GM19043 (cell line): Measurements from ENCODE around the gene S100A7.
"Not testable (repeated sequence)": the region's sequence is repeated elsewhere in the genome, so short reads cannot be mapped to it uniquely, and the experiment has no call there.

Experiments used
- ATAC-seq: cut with Tn5 transposase; IDR thresholded peaks from one replicate; pipeline ENCODE4 v1.9.1; 2021; ENCODE audit warnings: low read depth; ENCODE audit not compliant: unreplicated experiment

Gene S100A7

GRCh38 chr1:153478047-153478691 lies 17.7 kb upstream of the S100A7 start:
- ATAC-seq = no peak

- no peak for ATAC-seq
Observed at GRCh38 chr1:153476491-153477093, 16.1 kb upstream of the S100A7 start.

DNA sequence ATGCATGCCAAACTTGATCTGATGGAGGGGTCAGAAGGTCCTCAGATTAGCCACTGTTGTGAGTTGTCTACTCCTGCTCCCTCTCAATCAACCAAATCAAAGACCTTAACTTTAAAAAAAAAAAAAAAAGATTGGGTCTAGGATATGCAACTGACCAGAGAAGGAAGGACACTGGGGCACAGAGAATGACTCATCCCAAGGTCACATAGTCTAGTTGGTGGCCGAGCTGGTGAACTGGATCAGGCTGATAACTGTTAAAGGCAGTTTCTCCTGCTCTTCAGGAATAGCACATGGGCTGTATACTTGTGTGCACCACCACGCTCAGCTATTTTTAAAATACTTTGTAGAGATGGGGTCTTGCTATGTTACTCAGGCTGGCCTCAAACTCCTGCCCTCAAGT lies 14.8 kb upstream of the S100A7 start:
- ATAC-seq = no peak

DNA sequence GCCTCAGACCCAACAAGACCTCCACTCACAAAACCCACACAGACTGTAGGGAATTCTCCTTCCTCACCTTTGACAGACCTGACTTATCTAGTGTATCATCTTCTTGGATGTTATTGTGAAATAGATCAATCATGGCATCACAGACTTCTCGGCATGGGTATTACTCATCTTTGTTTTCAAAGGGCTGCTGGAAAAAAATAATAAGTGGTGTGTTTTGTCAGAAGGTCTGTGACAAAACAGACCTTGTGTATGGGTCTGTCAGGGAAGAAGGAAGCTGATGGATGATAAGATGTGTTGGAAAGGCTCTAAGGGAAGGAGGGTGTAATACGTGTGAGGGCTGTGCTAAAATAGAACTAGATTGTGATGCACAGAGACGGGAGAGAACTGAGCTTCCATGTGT lies 13.9 kb upstream of the S100A7 start:
- no peak for ATAC-seq

DNA sequence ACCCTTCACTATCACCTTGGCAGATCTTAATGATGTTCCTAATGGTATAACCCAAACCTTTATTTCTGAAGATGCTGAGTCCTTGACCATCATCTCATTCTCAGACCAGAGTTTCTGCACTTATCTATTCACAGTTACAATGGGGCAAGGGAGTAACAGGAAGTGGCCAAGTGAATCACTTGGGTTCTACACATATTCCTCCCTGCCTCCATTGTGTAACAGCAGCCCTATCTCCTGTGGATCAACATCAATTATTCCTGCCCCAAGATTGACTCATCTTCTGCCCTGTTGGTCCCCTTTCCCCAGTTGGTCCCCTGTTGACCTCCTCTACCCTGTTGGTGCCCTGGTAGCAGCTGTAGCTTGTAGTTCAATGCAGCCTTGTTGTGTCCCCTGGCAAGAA lies 10.3 kb upstream of the S100A7 start:
- ATAC-seq = no peak

DNA sequence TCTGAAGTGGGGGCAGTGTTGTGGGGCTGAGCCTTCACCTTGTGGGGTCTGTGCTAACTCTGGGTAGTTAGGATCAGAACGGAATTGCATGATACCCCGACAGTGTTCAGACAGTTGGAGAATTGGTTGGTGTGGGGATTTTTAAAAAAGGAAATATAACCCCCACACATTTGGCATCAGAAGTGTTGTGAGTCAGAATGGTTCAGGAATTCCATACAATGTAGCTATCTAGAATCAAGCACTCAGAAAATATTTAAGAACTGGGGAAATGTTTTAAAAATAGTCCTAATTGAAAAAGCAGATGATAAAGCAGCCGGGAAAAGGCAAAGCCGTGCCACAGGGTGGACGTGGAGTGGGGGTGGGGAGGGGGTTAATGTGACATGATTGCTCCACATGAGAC lies 6.5 kb upstream of the S100A7 start:
- ATAC-seq = no peak

DNA sequence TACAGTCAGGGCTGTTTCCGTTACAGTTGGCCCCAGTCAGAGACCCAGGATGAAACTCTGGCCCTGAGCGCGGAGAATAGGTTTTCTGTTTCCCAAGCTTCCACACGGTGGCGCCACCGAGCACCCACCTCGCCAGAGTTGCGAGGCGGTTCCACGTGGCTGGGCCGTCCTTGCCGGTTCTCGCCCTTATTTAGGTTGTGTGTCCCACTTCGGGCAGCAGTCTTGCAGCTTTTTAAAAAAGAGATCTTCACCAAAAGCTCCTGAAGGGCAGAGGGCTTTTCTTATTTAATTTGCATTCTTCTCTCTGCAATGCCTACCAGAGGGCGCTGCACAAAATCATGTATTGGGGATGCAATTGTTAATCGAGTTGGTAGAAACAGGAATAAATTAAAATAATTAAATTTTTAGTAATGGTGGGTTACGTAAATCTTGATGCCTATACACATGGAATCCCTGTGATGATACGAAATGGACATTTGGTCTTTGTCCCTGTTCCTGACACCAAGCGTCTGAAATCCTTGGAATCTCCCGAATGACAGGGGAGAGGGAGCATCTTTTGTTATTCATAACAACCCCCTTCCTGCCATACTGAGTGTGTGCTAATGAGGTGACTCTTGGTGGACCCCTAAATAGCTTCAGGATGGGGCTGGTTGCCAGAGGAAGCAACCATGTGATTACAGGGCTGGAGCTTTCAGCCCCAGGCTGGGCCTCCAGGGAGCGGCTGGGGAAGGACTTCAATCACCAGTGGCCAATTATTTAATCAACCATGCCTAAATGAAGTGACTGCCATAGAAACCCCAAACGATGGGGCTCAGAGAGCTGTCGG lies 5.6 kb upstream of the S100A7 start:
- ATAC-seq = no peak

GRCh38 chr1:153462741-153463140 lies 2.3 kb upstream of the S100A7 start:
- not testable (repeated sequence) for ATAC-seq

- no peak for ATAC-seq
Observed at GRCh38 chr1:153459655-153460054, 796 bp downstream of the S100A7 start.

DNA sequence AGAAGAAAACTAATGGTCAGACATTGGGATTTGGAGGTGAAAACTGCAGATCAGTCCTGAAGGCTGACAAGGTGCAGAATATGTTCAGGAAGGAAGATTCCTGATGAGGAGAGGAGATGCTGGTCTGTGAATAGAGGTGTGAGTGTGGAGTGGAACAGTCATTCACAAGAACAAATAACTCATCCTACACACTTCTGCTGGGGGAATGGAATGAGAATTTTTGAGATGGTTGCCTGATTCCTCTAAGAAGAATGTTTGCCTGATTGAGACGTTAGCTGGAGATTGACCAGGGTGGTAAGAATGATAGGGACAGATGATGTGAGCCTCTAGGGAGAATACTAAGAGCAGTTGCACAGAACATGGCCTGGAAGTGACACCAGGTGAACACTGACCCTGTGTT lies 4.1 kb downstream of the S100A7 start:
- ATAC-seq = no peak

DNA sequence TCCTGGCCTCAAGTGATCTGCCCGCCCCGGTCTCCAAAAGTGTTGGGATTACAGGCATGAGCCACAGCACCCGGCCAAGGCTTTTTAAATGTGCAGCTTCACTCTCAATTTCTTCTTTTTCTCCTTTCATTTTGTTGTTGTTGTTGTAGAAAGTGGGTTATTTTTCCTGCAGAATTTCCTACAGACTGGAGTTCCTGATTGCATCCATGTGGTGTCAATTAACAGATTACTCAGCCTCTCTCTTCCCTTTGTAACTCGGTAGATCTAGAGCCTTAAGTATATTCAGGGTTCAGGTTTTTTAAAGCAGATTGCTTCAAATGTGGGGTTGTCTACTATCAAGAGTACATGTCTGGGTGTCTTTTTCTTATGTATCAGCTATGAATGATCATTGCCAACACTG lies 11.6 kb downstream of the S100A7 start:
- not testable (repeated sequence) for ATAC-seq

- no peak for ATAC-seq
Observed at GRCh38 chr1:153447498-153448170, 12.8 kb downstream of the S100A7 start.

GRCh38 chr1:153444078-153444477 lies 16.4 kb downstream of the S100A7 start:
- no peak for ATAC-seq

DNA sequence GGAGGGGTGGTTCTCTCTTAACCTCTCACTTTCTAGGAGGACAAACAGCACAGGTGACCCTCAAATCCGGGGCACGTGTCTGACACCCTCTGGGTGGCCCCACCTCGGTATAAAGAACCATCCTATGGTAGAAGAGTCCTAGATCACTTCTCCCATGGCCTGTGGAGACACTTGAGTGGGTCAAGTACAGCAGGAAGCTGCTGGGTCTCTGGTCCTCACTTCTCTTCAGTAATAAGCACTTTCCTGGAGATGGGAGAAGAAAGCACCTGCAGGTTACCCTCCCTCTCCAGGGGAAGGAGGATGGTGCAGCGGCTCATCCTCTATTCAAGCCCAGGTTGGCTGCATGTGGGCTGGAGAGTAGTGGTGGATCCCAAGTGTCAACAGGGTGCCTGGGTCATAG lies 17.0 kb downstream of the S100A7 start:
- ATAC-seq = no peak

DNA sequence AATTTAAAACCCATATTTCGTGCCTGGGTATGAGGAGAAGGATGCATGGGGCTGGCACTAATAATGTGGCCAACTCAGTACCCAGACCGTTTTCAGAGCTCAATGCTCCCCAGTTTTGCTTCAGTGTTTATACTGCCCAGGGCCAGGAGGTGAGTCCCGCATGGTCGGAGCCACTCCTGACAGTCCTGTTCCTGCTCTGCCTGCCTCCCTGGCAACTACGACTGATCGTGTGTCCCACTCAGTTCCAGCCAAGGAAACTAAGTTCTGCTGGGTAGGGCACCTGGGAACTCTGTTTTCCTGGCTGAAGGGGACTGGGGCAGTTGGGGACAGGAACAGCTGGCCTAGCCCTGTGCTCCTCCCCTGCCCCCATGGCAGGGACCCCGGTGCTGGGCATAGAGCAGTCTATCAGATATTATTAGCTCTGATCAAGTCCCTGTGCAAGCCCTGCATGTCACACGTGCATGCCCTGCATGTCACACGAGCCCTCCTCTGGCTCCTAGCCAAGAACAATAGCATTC lies 19.2 kb downstream of the S100A7 start:
- no peak for ATAC-seq

DNA sequence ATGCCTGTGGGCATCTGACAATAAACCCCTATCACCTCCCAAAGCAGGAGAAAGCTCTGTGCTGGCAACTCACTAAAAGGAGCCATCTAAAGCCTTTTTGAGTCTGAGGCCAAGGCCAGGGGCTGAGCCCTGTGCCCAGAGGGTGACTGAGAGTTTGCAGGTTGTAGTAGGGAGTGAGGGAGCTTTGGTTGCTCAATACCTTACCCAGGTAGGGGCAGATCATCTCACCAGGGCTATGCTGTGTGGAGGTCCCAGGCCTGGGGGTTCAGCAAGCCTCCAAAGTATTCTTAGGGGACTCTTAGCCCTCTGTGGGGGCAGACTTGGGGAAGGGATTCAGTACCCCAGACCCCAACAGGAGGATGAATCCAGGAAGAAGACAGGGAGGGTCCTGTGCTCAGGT lies 21.2 kb downstream of the S100A7 start:
- ATAC-seq = no peak

DNA sequence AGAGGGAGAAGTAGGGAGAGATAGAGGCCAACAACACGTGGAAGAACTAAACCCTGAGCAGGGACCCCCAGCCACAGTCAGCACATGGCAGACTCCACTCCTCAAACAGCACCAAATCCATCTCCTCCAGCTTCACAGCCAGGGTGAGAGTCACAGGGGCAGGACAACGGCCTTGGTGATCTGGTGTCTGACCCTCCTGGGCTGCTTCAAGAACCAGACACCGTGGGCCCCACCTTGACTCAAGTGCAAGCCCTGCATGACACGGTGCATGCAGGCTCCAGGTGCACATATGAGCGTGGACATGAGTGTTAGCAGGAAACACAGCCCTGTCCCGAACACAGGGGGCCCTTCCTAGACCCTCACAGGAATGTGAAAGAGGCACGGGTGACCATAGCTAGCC lies 21.9 kb downstream of the S100A7 start:
- no peak for ATAC-seq

DNA sequence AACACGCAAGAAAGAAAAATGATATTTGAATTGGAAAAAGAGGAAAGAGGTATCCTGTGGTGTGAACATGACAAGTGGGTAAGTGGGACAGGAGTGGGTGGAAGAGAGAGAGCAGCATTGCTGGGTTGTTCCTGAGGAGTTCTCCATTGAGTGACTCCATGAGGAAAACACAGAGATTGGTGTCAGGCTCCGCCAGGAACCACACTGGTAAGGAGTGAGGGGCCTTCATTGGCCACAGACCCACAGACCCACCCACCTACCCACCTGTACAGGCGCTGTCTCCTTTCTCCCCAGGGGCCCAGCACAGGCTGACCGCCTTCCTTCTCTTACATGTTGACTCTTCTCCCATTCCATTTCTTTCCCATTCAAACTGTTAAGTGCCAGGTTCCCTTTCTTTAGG lies 23.2 kb downstream of the S100A7 start:
- ATAC-seq = no peak

GRCh38 chr1:153434746-153435455 lies 25.6 kb downstream of the S100A7 start:
- ATAC-seq = no peak

DNA sequence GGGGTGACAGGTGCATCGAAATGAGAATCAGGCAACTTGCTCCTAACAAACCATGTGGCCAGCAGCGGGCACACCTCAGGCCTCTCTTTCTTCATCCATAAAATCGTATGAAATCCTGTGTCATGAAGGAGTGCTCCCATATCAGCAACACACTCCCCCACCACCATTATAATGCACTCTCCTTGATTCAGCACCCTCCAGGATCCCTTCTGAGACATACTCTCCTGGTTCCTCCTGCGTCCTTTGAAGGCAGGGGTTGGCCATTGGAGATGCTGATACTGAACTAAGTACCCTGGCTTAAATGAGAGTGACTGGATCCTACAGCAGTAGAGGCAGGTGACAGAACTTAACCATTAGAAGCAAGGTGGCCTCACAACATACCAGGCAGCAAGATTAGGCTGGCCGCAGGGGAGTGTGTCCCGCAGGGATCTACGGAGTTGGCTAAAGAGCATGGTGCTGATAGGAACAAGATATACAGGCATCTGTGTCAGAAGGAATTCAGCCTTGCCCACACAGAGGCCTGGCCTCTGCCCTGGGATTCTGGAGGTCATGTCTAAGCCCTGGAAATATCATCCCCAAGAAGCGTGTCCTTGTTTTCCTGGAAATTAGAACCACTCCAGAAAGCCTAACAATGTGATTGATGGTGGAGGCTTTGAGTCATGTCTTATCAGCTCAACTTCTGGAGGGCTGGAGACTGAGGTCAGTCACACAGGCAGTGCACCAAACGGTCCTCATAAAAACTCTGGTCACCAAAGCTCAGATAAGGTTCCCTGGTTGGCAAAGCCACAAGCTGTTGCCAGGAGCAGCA lies 27.4 kb downstream of the S100A7 start:
- no peak for ATAC-seq
